HG03159 (cell line): ENCODE results near the gene RSRC2.
"Not testable (repeated sequence)": the region's sequence is repeated elsewhere in the genome, so short reads cannot be mapped to it uniquely, and the experiment has no call there.

Experiments
- ATAC-seq: cut with Tn5 transposase; IDR thresholded peaks from one replicate; pipeline ENCODE4 v1.9.1; 2021; ENCODE audit warnings: mild to moderate bottlenecking, moderate library complexity; ENCODE audit not compliant: unreplicated experiment

Gene RSRC2

DNA sequence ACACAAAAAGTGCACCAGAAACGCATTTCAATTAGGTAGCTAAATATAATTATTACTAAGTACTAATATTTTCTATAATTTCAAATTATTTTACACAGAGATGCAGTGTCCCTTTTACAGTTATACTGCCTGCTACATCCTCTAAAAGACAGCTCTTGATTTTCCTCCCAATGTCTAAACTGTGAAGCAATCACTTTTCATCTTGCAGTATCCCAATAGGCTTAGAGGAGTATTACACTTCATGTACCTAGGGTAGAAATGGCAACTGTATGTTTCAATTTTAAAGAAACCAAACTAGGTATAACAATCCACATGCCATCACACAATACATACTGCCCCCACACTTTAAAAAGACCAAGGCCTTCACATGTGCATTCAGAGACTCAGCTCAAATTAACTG is 7.3 kb downstream of the RSRC2 start:
- ATAC-seq, result no peak

DNA sequence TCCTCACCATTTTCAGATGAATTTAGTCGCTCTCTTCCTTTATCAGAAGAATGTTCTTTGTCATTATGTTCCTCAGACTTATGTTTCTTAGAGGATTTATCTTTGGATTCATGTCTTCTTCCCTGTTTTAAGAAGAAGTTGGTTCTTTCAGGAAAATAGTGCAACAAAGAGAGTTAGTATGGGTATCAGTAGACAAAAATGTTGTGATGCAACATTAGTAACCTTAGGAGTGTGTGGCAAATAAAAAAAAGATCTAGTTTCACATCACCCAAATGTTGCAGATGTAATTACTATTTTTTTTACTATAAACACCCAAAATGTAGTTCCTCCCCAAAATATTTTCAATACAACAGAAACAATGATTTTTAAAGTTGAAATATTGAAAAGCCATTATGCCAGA is 7.8 kb downstream of the RSRC2 start:
- ATAC-seq, result no peak

DNA sequence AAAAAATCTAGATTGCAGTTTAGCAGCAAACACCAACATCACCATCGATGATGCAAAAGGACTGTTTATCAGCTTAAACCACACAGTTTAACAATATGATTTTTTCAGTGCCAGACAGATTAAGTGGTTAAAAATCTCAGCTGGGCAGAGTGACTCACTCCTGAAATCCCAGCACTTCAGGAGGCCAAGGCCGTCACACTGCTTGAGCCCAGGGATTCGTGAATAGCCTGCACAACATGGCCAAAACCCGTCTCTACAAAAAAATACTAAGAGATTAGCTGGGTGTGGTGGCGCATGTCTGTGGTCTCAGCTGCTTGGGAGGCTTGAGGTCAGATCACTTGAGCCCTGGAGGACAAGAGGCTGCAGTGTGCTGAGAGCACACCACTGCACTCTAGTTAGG is 8.9 kb downstream of the RSRC2 start:
- ATAC-seq, result no peak

DNA sequence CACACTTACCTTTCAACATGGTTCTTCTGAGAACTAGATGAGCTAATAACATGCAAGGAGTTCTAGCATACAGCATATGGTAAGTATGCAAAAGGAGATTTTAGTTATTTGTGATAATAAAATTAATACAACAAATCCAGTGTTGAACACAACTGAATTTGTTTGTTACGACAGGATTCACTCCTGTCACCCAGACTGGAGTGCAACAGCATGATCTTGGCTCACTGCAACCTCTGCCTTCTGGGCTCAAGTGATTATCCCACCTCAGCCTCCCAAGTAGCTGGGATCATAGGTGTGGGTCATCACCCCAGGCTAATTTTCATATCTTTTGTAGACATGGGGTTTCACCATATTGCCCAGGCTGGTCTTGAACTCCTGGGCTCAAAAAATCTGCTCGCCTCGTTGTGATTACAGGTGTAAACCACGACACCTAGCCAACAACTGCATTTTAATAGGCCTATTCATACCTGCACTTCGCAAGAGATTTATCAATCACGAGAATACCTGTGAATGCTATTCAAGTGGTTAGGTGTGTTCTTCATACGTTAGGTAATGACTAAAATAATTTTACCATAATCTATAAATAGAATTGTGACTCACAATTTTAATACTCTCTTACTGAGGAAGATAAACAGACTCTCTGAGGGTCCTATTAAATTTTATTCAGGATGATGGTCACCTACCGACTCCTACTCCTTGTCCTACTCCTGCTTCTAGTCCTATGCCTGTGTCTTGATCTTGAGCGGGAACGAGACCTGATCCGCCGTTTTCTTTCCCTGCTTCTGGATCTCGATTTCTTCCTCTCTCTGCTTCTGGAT is 10.0 kb downstream of the RSRC2 start:
- no peak for ATAC-seq

DNA sequence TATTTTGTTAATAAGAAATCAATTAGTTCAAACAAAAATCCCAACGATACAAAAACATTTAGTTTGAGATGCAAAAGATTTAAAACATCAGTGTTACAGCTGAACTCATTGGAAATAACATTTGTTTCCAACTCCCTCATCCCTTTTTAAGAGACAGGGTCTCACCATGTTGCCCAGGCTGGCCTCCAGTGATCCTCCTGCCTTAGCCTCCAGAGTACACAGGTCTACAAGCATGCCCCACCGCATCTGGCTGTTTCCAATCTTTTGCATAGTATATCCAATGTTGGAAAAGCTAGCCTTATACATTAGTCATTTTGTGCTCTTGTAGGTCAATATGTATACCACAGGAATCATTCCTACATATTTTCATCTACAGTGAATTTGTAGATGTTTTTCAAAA is 11.5 kb downstream of the RSRC2 start:
- ATAC-seq, result no peak

DNA sequence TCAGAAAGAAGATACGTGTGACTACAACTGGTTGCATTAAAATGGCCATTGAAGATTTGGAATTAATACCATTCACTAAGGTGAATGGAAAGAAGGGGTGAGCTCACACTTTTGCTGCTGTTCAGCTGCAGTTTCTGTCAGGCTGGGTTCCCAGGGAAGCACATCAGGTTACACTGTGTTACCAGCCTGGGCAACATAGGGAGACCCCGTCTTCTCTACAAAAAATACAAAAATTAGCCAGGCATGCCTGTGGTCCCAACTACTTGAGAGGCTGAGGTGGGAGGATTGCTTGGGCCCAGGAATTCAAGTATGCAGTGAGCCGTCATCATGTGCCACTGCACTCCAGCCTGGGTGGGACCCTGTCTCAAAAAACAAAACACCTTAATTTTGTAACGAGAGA is 13.1 kb downstream of the RSRC2 start:
- no peak for ATAC-seq

DNA sequence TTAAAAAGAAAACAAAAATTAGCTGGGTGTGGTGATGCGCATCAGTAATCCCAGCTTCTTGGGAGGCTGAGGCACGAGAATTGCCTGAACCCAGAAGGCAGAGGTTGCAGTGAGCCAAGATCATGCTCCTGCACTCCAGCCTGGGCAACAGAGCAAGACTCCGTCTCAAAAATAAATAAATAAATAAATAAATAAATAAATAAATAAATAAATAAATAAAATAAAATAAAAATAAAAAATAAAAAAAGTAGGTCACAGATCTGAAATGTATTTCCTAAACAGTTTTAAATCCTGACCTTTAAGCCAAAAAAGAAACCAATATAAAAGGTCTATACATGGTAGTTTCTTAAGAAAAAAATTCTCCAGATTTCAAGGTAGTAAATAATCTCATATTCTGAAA is 13.7 kb downstream of the RSRC2 start:
- not testable (repeated sequence) for ATAC-seq

DNA sequence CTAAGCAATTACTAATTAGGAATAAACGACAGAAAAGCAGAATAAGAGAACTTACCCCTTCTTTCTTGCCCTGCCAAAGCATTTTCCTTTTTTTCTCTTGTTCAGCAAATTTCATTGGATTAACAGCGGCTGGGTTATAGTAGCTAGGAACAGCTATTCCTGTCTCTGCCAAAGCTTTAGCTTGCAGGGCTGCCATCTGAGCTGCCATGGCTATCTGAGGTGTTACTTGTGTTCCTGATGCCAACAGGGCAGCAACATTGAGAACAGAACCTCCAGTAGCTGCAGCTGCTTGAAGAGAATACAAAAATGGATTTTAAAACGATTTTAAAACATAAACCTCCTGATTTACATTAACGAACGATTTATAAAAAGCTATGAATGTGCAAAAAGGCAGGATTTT is 18.6 kb downstream of the RSRC2 start:
- ATAC-seq, result no peak

DNA sequence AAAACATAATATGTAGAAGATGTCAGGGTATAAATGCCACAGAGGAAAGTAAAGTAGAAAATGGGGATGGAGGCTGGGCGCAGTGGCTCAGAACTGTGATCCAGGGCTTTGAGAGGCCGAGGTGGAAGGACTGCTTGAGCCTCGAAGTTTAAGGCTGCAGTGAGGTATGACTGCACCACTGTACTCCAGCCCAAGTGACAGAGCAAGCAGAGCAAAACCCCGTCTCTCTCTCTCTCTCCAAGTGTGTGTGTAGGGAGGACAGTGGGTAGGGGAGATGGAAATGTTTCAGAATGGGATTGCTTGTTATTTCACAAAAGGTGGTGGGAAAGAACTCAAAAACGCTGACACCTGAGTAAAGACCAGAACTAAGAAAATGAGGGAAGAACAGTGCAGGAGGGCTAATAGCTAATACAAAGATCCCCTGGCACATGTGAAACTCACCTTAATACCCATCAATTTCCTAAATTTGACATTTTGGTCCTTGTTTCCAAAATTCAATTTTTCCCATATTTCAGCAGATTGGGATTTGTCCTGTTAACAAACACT is 20.3 kb downstream of the RSRC2 start:
- ATAC-seq, result no peak

DNA sequence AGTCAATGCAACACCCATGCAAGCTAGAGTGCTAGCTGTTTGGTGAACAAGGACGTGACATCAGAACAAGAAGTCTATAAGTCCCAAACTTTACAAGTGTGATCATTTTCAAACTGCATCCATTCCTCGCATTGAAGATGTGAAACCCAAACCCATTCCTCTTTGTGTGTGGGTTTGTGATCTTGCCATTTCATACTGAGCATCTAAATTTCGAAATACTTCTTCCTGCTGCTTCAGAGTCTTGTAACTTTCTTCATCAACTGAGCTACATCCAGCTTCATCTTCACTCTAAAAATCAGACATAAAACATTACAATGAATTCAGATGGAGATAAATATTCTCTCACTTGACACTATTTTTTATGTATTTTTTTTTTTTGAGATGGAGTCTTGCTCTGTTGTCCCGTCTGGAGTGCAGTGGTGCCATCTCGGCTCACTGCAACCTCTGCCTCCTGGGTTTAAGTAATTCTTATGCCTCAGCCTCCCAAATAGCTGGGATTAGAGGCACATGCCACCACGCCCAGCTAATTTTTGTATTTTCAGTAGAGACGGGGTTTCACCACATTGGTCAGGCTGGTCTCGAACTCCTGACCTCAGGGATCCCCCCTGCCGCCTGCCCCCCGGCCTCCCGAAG is 21.2 kb downstream of the RSRC2 start:
- ATAC-seq, result no peak

DNA sequence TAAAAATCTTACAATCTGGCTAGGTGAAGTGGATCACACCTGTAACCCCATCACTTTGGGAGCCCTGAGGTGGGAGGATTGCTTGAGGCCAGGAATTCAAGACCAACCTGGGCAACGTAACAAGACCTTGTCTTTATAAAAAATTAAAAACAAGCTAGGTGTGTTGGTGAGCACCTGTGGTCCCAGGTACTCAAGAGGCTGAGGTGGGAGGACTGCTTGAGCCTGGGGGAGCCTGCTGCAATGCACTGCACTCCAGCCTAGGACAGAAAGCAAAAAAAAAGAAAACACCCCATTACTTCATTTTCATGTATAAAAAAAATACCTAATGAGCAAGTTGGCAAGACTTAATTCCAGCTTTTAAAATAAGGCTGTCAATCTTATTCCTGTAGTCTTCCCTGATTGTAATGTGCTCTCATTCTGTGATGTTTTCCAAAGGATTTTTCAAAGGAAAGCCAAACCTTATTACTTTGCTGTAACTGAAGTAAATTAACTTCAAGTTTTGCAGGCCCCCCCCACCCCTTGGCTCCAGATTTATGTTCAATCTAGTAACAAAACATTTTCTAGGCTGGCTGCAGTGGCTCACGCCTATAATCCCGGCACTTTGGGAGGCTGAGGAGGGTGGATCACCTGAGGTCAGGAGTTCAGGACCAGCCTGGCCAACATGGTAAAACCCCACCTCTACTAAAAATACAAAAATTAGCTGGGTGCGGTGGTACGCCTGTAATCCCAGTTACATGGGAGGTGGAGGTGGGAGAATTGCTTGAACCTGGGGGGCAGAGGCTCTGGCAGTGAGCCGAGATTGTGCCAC is 22.7 kb downstream of the RSRC2 start:
- no peak for ATAC-seq

DNA sequence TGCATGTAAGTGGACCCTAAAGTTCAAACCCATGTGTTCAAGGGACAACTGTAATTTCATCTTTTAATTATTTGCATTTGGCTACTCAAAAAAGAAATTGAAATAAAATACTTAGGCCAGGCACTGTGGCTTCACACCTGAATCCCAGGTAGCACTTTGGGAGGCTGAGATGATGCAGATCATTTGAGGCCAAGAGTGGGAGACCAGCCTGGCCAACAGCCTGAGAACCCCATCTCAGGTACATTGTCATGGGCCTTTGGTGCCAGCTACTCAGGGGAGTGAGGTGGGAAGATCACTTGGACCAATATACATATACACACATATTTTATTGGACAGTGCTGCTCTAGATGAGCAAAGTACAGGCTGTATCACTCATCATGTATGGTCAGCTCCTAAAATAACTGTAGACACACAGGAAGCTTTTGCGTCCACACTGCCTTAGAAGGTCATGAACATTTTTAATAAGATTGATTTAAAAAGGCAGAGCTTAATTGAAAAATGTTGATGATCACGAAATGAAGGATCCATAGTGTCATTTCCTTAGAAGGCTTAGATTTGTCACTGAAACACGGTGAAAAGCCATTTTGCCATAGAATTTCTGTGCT is 23.5 kb downstream of the RSRC2 start:
- ATAC-seq, result no peak

DNA sequence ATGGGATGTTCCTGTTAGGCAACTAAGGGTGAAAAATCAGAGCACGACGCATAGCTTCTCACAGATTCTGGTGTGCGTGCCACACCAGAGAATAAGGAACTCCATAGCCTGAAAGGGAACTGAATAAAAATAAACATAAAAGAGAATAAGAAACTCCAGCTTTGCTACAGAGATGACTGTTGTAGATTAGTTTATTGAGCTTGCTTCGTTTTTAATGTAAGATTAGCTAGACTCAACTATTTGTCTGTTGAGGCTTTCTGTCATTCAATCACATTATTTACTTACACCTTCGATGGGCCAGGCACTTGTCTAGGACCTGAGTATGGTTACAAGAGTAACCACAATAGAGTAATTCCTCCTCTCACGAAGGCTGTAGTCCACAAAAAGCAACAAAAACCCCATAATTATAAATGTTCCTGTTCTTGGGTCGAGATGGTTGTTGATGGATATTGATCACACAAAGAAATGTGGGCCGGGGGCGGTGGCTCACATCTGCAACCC is 25.2 kb downstream of the RSRC2 start:
- ATAC-seq, result no peak

DNA sequence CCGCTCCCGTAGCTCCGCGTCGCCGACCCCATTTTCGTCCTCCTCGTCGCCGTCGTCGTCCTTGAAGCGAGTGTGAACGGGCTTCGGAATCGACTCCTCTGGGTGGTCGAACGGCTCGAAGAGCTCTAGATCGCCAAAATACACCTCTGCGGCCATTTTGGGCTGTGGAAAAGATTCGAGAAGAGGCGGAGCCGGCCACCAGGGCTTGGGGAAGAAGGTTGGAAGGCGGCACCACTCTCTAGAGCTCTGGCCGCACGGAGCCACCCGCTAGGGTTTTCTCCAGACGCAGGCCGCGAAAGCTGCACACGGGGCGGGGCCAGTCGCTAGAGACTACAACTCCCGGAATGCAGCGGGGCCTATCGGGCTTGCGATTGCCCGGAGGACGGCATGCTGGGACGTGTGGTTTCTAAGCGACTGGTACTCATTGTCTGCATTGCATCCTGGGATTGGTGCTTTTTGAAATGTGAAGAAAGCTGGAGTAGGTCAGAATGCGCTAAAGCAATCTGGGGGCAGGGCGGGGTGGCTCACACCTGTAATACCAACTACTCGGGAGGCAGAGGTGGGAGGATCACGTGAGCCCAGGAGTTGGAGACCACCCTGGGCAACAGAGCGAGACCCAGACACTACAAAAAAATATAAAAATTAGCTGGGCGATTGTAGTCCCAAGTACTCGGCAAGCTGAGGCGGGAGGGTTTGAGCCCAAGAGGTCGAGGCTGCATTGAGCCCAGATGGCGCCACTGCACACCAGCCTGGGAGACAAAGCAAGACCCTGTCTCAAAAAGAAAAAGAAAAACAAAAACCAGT is 25.8 kb downstream of the RSRC2 start, which contains the start of gene ZCCHC8:
Gene ZCCHC8 (minus strand): TSS at position 248 of the 804 bp plus-strand sequence. CDS start 92 bp downstream, at position 156.
- peak; percentile 93 for ATAC-seq

DNA sequence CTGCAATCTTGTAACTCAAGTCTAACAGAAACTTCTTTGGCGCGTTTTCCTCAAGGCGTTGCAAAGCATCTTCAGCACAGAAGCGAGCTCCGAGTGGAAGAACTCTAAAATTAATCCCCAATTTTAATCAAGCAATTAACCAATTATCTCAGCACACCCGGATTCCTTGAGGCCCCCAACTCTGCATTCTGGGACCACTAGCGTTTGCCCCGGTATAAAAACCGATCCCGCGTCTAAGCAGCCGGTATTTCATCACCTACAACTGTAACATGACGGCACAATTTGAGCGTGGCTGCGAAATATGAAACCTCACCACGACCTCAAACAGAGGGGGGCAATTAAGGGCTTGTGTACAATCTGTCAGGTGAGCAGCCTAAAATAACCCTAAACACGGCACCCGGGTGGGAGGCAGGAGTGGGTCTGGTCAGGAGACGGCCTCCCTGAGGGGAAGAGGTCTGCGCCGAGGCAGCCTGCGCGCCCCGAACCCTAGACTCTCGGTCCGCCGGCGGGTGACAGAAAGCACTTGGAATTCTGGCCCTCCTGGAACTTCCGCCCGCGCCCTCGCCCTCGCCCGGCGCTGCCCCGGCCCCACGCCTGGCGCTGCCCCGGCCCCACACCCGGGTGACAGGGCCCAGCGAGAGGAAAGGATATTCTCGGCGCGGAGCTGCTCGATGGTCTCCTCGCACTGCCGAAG is 26.6 kb downstream of the RSRC2 start:
- ATAC-seq, result peak; percentile 11

DNA sequence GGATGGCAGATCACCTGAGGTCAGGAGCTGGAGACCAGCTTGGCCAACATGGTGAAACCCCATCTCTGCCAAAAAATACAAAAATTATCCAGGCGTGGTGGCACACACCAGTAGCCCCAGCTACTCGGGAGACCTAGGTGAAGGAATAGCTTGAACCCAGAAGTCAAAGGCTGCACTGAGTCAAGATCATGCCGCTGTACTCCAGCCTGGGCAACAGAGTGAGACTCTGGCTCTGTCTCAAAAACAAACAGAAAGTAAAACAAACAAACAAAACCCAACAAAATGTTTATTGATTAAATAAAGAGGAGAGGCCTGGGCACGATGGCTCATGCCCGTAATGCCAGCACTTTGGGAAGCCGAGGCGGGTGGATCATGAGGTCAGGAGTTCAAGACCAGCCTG is 31.5 kb downstream of the RSRC2 start:
- no peak for ATAC-seq

DNA sequence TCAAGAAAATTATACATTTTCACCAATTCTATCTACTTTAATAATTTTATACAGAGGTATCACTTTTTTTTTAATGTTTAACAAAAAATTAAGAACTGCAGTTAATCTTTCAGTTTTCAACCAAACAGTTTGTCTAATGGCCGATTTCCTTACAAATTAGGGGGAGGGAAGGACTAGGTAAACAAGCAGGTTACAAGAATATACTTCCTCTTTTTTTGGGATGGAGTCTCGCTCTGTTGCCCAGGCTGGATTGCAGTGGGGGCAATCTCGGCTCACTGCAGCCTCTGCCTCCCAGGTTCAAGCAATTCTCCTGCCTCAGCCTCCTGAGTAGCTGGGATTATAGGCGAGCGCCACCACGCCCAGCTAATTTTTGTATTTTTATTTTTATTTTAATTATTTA is 33.5 kb downstream of the RSRC2 start:
- ATAC-seq, result not testable (repeated sequence)

DNA sequence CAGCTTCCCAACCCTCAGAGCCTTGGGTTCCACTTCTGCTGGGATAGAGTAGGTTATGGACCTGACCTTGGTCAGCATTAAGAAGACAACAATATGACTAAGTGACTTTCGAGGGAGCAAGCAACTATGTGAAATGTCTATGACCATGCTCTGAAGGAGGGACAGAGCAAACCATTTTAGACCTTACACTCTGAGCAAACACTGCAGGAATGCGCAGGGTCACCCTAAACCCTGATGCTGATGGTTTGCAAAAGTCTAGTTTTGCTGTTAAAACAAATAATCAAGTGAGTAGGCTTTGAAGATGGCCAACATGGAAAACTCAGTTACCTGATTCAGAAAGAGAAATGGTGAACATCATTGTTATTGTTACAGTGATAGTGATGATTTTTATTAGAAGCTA is 34.7 kb downstream of the RSRC2 start:
- ATAC-seq, result no peak

DNA sequence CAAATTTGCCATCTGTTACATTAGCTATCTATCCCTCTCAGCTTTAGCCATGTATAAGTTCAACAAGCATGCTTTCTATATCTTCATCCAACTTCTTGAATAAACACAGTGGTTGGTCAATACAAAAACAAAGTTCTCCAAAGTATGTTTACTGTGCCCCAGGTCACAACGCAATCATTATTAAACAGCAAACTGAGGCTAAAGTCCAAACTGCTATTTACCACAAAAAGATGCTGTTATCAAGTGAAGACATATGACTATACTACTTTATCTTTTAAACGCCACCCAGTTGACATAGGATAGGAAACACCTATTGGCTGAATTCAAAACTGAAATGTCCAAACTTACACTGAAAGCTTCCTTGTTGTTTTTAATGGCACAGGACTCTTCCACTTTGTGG is 37.7 kb downstream of the RSRC2 start:
- ATAC-seq, result no peak
